ENCODE results near the gene GTF2IRD1. TPM values are rescaled to one million over a fixed set of nuclear protein-coding genes. Genes with fewer than 3 reads are reported as not detected.

GTF2IRD1 gene
- total and polyA plus RNA-seq, 2 of the 13 experiments (the other 11 are each of a cell fraction or from before 2014, with no cell fraction given), result 16.5 to 26.7 TPM

GRCh38 chr7:74579800-74580685 lies 126.3 kb downstream of the GTF2IRD1 start (continued):
- TF ChIP-seq MTF2 (CRISPR knock-in tag; IDR thresholded peaks at IDR 0.05; ENCODE audit: borderline replicate concordance) (no peak), HNF1B (CRISPR knock-in tag; IDR thresholded peaks at IDR 0.05) (peak; percentile 39; the same call in 1 of the 2 replicates), RCOR2 (CRISPR knock-in tag; IDR thresholded peaks at IDR 0.05) (peak; percentile 99), HDAC1 (CRISPR knock-in tag; IDR thresholded peaks at IDR 0.05) (peak; percentile 88), ZNF510 (CRISPR knock-in tag; IDR thresholded peaks at IDR 0.05; ENCODE audit: low read depth) (0 out of 2 replicates have a peak, but pooled peaks have one; percentile 63), ZBTB44 (CRISPR knock-in tag; IDR thresholded peaks at IDR 0.05) (no peak), ZNF766 (CRISPR knock-in tag; IDR thresholded peaks at IDR 0.05; ENCODE audit: borderline replicate concordance) (no peak), ZNF770 (CRISPR knock-in tag; IDR thresholded peaks at IDR 0.05) (peak; percentile 83), ZNF570 (CRISPR knock-in tag; IDR thresholded peaks at IDR 0.05; ENCODE audit: borderline replicate concordance) (no peak), TCF7 (IDR thresholded peaks at IDR 0.05; ENCODE audit: low read depth) (peak; percentile 66; the same call in 1 of the 2 replicates), POLR2AphosphoS5 (IDR thresholded peaks at IDR 0.05; ENCODE audit: low read depth, low read length) (peak; percentile 51), GATA4 (IDR thresholded peaks at IDR 0.05; ENCODE audit: borderline replicate concordance, low read depth) (0 out of 2 replicates have a peak, but pooled peaks have one; percentile 48), ZBTB7B (CRISPR knock-in tag; IDR thresholded peaks at IDR 0.05) (peak; percentile 75), PPARG (CRISPR knock-in tag; conservative IDR thresholded peaks at IDR 0.05) (0 out of 2 replicates have a peak, but pooled peaks have one; percentile 70), DMTF1 (CRISPR knock-in tag; IDR thresholded peaks at IDR 0.05) (0 out of 2 replicates have a peak, but pooled peaks have one; percentile 76), ZMYM3 (CRISPR knock-in tag; IDR thresholded peaks at IDR 0.05) (peak; percentile 100), ZNF788 (CRISPR knock-in tag; IDR thresholded peaks at IDR 0.05; ENCODE audit: borderline replicate concordance) (peak; percentile 84; the same call in 1 of the 2 replicates), NR2F6 (IDR thresholded peaks at IDR 0.05) (peak; percentile 74), NR2F6 (CRISPR knock-in tag; IDR thresholded peaks at IDR 0.05) (peak; percentile 73), KAT7 (CRISPR knock-in tag; IDR thresholded peaks at IDR 0.05; ENCODE audit: borderline replicate concordance) (peak; percentile 78; the same call in 1 of the 2 replicates), ZBTB14 (CRISPR knock-in tag; IDR thresholded peaks at IDR 0.05) (peak; percentile 44; the same call in 1 of the 2 replicates)
